GM18519 (cell line): ENCODE results near the gene IL18R1.

Experiments
- ATAC-seq: cut with Tn5 transposase; IDR thresholded peaks from one replicate; pipeline ENCODE4 v1.9.1; 2021; ENCODE audit warnings: mild to moderate bottlenecking, moderate library complexity; ENCODE audit not compliant: unreplicated experiment, low FRiP score

IL18R1 gene

GRCh38 chr2:102342888-102343287 is 12.7 kb upstream of the IL18R1 start:
- no peak for ATAC-seq

DNA sequence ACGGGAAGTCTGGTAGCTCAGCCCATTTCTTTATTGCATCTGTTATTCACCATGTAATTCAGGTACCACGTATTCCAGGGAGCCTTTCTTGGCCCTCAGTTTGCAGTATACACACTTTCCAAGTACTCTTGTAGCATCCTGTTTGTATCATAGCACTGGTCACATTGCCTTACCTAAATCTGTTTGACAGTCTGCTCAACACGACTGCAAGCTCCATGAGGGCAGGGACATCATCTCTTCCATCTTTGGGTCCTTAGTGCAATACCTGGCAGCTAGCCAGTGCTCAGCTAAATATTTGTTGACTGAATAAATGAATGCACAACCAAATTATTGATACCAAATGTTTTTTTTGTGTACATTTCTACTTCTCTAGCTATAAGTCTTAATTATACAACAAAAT is 11.2 kb upstream of the IL18R1 start:
- ATAC-seq: no peak

- ATAC-seq: no peak
These were observed 10.2 kb upstream of the IL18R1 start for GRCh38 chr2:102345329-102345920.

DNA sequence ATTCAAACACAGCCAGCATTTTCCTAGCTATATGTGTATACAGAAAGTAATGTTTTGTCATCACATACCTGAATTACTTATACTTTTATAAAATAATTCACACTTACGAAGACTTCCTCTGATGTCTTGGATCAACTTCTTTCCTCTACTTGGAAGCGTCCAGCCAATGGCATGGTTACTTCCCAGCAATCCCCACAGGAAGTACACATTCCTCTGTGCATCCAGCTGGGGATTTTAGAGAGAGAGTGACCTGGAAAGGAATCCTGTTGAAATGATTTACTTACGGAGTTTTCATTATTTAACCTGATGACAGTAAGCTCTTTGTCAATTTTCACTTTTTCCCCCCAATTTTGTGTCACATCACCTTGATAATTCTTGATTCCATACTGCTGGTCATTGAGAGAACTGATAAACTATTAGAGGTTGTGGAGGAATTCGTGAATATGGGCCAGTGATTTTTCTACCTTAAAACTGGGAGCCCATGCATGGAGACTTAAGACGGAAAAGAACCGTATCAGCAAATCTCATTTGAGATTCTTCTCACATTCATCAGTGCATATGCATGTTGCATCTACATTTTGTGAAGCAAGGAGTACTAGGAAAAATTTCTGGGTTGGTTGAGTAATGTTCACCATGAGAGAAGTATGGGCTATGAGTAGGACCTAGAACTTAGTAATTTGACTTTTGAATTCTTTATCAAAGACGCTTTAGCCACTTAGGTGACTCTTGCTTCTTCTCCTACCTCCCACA is 9.0 kb upstream of the IL18R1 start:
- no peak for ATAC-seq

- ATAC-seq: no peak
These were observed 5.3 kb upstream of the IL18R1 start for GRCh38 chr2:102350137-102350793.

GRCh38 chr2:102356381-102356712 is 751 bp downstream of the IL18R1 start:
- ATAC-seq: no peak

DNA sequence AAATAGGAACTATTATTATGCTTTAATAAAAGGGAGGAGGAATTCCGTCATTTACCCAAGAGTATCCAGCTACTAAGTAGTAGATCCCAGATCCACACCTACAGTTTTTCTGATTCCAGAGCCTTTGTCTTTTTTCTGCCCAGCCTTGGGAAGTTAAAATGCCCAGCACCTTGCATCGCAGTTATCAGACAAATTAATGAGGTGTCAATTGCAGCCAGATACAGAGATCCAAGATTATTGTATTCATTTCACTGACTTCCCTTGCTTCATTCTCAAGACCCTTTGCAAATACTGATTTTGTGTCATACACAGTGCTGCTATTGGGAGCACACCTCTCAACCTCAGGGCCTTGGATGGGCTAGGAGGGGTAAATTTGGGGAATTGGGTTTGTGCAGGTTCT is 1.1 kb downstream of the IL18R1 start:
- ATAC-seq: no peak

- peak; percentile 31 for ATAC-seq
These were observed 2.3 kb downstream of the IL18R1 start for GRCh38 chr2:102357937-102358336.

GRCh38 chr2:102358496-102358895 is 2.9 kb downstream of the IL18R1 start:
- ATAC-seq: no peak

- ATAC-seq: no peak
These were observed 3.9 kb downstream of the IL18R1 start for GRCh38 chr2:102359527-102359926.

- ATAC-seq: no peak
These were observed 6.1 kb downstream of the IL18R1 start for GRCh38 chr2:102361632-102362241.

DNA sequence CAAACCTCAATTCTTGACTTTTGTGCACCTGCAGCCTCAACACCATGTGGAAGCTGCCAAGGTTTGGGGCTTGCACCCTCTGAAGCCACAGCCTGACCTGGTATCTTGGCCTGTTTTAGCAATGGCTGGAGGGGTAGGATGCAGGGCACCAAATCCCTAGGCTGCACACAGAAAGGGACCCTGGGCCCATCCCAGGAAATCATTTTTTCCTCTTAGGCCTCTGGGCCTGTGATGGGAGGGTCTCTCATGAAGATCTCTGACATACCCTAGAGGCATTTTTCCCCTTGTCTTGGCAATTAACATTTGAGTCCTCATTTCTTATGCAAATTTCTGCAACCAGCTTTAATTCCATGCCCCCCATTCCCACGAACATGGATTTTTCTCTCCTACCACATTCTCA is 10.2 kb downstream of the IL18R1 start:
- no peak for ATAC-seq

- ATAC-seq: peak; percentile 86
These were observed 11.0 kb downstream of the IL18R1 start for GRCh38 chr2:102366406-102367112.

- peak; percentile 53 for ATAC-seq
These were observed 11.9 kb downstream of the IL18R1 start for GRCh38 chr2:102367331-102367971.

DNA sequence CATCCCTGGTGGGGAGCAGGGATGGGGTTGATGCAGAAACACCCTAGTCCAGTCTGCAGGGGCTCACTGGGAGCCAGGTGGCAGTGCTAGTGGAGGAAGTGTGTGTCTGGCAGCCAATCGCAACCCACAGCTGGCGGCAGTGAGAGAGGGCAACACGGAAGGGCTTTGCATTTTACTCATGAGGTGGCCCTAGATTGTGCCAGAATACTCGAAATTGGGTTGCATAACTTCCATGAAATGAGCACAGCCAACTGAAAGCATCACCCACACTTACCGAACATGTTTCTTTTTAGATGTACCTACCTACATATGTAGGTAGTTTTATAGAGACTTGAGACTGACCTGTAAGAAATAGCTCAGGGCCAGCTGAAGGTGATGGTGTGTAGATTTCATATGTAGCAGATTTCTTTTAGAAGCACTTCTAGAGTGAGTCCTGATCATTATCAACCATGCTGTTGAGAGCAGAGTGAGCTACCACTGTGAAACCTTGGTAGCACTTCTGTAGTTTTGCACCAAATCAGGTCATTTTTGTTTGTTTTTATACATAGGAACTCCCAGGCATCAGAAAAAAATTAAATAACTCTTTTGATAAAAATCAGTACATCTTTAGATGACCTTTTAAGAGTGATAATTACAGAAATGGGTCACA is 13.0 kb downstream of the IL18R1 start:
- ATAC-seq: no peak

DNA sequence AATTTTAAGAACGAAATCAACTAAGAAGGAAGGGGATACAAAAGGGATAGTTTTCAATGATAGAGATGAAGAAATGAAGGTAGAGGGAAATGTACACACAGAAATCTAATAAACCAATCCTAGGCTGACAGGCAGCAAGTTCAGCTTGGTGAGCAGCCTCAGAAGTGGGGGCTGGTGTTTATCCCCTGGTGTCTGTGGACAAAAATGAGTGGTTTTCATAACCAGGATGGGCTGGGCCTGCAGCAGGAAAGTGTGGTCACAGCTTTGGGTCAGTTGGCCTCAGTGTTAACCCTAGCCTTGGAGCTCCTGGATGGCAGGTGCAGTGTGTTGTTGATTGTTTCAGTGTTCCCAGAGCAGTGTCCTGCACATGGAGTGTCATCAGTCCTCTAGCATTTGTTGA is 14.3 kb downstream of the IL18R1 start:
- ATAC-seq: no peak

DNA sequence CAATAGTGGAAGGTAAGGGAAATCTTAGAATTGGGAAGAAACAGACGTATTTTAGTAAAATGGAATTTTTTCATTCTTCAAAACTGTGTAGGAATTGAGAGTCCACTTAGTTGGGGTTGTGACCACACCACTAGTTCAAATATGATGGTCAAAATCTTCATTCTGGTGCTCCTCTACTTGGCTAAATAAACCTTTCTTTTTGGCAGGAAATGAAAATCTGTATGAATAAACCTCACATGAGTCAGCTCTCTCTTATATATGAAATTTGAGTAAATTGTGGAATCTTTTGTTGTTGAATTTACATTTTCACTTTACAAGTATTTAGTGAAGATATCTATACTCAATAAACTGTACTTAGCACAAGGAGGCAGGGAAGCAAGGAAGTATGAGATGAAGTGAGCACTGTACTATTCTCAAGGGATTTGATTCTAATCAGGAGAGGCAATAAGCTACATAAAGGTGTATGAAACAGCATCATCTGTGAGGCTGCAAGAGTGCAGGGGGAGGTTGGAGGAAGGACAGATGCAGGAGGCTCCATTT is 20.5 kb downstream of the IL18R1 start:
- ATAC-seq: no peak

DNA sequence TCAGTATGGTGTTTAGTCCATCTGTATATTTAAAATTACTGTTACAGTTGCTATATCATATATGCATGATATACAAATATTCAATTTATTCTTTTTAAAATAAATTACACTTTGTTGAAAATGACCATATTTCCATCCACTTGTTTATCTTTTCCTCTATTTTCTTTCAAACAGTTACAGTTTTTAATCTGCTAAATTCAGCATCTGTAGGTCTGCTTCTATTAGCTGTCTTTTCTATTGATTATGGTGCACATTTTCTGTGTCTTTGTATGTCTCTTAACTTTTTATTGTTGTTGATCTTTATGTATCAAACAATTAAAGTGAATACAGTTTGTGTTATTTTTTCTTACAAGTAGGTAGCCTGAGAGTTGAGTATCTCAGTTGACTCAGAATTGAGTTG is 28.1 kb downstream of the IL18R1 start:
- no peak for ATAC-seq

- ATAC-seq: no peak
These were observed 29.9 kb downstream of the IL18R1 start for GRCh38 chr2:102385522-102385921.

- no peak for ATAC-seq
These were observed 30.4 kb downstream of the IL18R1 start for GRCh38 chr2:102386004-102386403.
